DND-41 (cell line): ENCODE results near the gene RHOU.

Experiments used
- ATAC-seq: fragments of 200-7000 bp; cut with Tn5 transposase; 3 replicates; pipeline ENCODE4 v1.9.1; 2021; ENCODE audit warnings: low read depth; ENCODE audit not compliant: insufficient read depth
- DNase-seq: peaks from one replicate; pipeline ENCODE4 v3.0.0-alpha.2; 2020
- H2AFZ ChIP-seq: 2 replicates; pipeline ENCODE4 v1.6.0; 2012; ENCODE audit warnings: low read depth, low read length
- H3K27ac ChIP-seq: 2 replicates; pipeline ENCODE4 v1.5.1; 2012; ENCODE audit warnings: low read length, inconsistent platforms
- H3K27me3 ChIP-seq: fragments of 200-600 bp; sonication (generic); 2 replicates; pipeline ENCODE4 v1.6.0; 2012; ENCODE audit warnings: low read length, mild to moderate bottlenecking, inconsistent platforms; ENCODE audit not compliant: insufficient read depth, poor library complexity
- H3K36me3 ChIP-seq: 2 replicates; pipeline ENCODE4 v1.5.1; 2012; ENCODE audit warnings: low read length, inconsistent platforms; ENCODE audit not compliant: insufficient read depth
- H3K4me1 ChIP-seq: 2 replicates; pipeline ENCODE4 v1.5.1; 2012; ENCODE audit warnings: mild to moderate bottlenecking, low read length; ENCODE audit not compliant: insufficient read depth
- H3K4me2 ChIP-seq: 2 replicates; pipeline ENCODE4 v1.6.0; 2012; ENCODE audit warnings: mild to moderate bottlenecking, moderate library complexity, low read length, inconsistent platforms; ENCODE audit not compliant: insufficient read depth
- H3K4me3 ChIP-seq, 2 experiments: fragments of 200-600 bp in 1 of 2; shearing (Covaris generic) in 1 of 2; 2 replicates each; pipeline ENCODE4 v1.5.1; 2012 to 2016; ENCODE audit warnings: inconsistent platforms in 2 of 2, low read length in 2 of 2, mild to moderate bottlenecking in 2 of 2, low read depth in 1 of 2, moderate library complexity in 1 of 2
- H3K79me2 ChIP-seq: 2 replicates; pipeline ENCODE4 v1.6.0; 2012; ENCODE audit warnings: low read length, inconsistent platforms; ENCODE audit not compliant: insufficient read depth
- H3K9ac ChIP-seq: 2 replicates; pipeline ENCODE4 v1.6.0; 2012; ENCODE audit warnings: low read depth, mild to moderate bottlenecking, inconsistent platforms, low read length, moderate library complexity
- H3K9me3 ChIP-seq: 2 replicates; pipeline ENCODE4 v1.5.1; 2012; ENCODE audit warnings: low read length, moderate library complexity, mild to moderate bottlenecking, inconsistent platforms; ENCODE audit not compliant: insufficient read depth, severe bottlenecking
- H4K20me1 ChIP-seq: 2 replicates; pipeline ENCODE4 v1.6.0; 2012; ENCODE audit warnings: low read length; ENCODE audit not compliant: insufficient read depth
- EZH2 ChIP-seq: IDR thresholded peaks from 3 replicates; pipeline ENCODE4 v1.6.1; 2012; ENCODE audit warnings: borderline replicate concordance, low read depth, mild to moderate bottlenecking, moderate library complexity, low read length, inconsistent platforms; ENCODE audit not compliant: severe bottlenecking
- TF ChIP-seq, protein P1 (sequence below): IDR thresholded peaks from 2 replicates; pipeline ENCODE4 v1.5.1; 2012; ENCODE audit warnings: borderline replicate concordance, low read length, moderate library complexity, mild to moderate bottlenecking; ENCODE audit not compliant: poor library complexity, severe bottlenecking; ENCODE audit errors: extremely low read depth

Gene RHOU

DNA sequence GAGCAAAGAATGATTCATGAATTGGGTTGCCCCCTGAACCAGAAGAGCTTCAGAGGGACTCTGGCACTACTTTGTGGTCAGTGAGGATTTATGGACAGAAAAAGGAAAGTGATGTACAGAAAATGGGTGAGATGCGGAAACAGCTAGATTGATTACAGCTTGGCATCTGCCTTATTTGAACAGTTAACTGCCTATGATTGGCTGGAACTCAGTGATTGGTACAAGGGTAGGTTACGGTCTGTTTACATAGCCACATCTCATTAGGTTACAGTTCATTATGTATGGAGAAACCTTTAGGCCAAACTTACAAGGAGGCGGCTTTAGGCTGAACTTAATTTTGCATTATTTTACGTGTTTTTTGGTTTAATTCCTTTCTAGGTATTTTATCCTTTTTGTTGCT, 29.0 kb upstream of the RHOU start:
- Histone ChIP-seq H3K4me2 (no peak overlapping the region), H3K36me3 (no peaks in the 10 kb centered on the region), H4K20me1 (no peaks in the 10 kb centered on the region), H2AFZ (no peak overlapping the region), H3K79me2 (no peaks in the 10 kb centered on the region), H3K27ac (no peak overlapping the region), H3K4me1 (no peaks in the 10 kb centered on the region), H3K9me3 (no peaks in the 10 kb centered on the region), H3K27me3 (peaks cover 3% of the 10 kb centered on the region), H3K4me3 (no peak overlapping the region), H3K9ac (no peak overlapping the region)
- ATAC-seq: no peak
- DNase-seq: no peak
- no peak for TF ChIP-seq EZH2
- TF ChIP-seq, protein P1, sequence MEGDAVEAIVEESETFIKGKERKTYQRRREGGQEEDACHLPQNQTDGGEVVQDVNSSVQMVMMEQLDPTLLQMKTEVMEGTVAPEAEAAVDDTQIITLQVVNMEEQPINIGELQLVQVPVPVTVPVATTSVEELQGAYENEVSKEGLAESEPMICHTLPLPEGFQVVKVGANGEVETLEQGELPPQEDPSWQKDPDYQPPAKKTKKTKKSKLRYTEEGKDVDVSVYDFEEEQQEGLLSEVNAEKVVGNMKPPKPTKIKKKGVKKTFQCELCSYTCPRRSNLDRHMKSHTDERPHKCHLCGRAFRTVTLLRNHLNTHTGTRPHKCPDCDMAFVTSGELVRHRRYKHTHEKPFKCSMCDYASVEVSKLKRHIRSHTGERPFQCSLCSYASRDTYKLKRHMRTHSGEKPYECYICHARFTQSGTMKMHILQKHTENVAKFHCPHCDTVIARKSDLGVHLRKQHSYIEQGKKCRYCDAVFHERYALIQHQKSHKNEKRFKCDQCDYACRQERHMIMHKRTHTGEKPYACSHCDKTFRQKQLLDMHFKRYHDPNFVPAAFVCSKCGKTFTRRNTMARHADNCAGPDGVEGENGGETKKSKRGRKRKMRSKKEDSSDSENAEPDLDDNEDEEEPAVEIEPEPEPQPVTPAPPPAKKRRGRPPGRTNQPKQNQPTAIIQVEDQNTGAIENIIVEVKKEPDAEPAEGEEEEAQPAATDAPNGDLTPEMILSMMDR: no peak

DNA sequence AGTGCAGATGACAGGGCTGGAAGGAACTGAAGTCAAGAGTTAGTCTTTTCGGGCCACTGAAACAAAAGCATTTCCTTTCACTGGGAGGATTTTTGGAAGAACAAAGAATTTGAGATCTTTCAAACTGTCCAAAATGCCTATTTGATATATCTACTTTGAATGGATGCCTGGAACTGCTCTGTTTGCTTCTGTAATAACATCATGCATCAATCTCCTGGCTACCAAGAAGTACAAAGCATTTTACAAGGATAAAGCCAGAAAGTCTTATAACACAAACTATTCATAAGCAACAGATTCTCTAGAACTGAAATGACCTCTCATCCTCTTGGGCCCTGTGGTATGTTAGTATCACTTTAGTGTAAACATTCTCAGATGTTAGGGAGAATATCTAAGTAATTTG, 18.2 kb upstream of the RHOU start:
- Histone ChIP-seq H3K27me3 (peaks cover 2% of the 10 kb centered on the region), H2AFZ (no peak overlapping the region), H3K9ac (no peak overlapping the region), H4K20me1 (no peaks in the 10 kb centered on the region), H3K4me2 (no peak overlapping the region), H3K27ac (no peak overlapping the region), H3K9me3 (no peaks in the 10 kb centered on the region), H3K79me2 (no peaks in the 10 kb centered on the region), H3K4me1 (no peaks in the 10 kb centered on the region), H3K36me3 (no peaks in the 10 kb centered on the region), H3K4me3 (no peak overlapping the region)
- ATAC-seq (no peak), DNase-seq (no peak)
- TF ChIP-seq, protein P1: no peak
- no peak for TF ChIP-seq EZH2

DNA sequence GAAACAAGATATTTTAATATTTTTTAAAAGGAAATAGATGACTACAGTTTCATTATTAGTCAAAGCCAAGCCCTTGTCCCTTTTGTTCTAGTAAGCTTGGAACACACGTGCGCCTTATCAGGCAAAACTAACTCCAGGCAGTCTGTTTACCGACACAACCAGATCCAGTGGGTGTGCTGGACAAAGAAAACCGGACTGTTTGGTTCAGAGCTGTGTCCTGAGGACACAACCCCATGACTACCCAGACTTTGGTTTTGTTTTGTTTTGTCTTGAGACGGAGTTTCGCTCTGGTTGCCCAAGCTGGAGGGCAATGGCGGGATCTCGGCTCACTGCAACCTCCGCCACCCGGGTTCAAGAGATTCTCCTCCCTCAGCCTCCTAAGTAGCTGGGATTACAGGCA, 13.9 kb upstream of the RHOU start:
- H3K27me3 ChIP-seq: peaks cover 3% of the 10 kb centered on the region
- no peak overlapping the region for H3K9ac ChIP-seq
- no peak overlapping the region for H3K27ac ChIP-seq
- H3K4me2 ChIP-seq: no peak overlapping the region
- H3K4me3 ChIP-seq: no peak overlapping the region
- ATAC-seq (no peak), DNase-seq (no peak)
- TF ChIP-seq, protein P1: no peak
- TF ChIP-seq EZH2: no peak
- H3K4me1 ChIP-seq: no peaks in the 10 kb centered on the region
- H3K36me3 ChIP-seq: no peaks in the 10 kb centered on the region
- H3K9me3 ChIP-seq: no peaks in the 10 kb centered on the region
- H4K20me1 ChIP-seq: no peaks in the 10 kb centered on the region
- no peak overlapping the region for H2AFZ ChIP-seq
- no peaks in the 10 kb centered on the region for H3K79me2 ChIP-seq

DNA sequence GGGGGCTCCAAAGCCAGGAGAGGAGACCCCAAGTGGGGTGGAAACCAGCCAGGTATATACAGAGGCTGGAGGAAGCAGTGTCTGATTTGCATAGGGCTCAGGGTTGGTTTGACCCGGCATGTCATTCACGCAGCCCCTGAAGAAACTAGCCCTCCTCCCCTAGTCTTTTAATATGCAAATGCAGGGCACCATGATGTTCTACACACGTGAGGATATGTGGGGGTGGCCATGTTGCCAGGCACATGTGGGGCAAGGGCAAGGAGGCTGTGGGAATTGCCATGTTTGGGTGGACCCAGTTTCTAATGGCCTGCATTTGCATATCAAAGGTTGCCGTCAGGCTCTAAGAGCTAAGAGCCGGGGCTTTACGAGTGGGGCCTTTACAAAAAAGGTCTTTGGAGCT, 12.0 kb upstream of the RHOU start:
- Histone ChIP-seq H3K4me3 (no peak overlapping the region), H4K20me1 (no peaks in the 10 kb centered on the region), H3K36me3 (no peaks in the 10 kb centered on the region), H3K27ac (no peak overlapping the region), H3K27me3 (peaks cover 12% of the 10 kb centered on the region), H3K9ac (no peak overlapping the region), H3K4me2 (no peak overlapping the region), H3K79me2 (no peaks in the 10 kb centered on the region), H3K9me3 (no peaks in the 10 kb centered on the region), H3K4me1 (no peaks in the 10 kb centered on the region), H2AFZ (no peak overlapping the region)
- no peak for DNase-seq
- TF ChIP-seq, protein P1: no peak
- no peak for TF ChIP-seq EZH2
- ATAC-seq: no peak
